Adipose tissue (tissue), 3 donors: ENCODE data around the gene MPC2. TPM values are rescaled to one million over a fixed set of nuclear protein-coding genes. Genes with fewer than 3 reads are reported as not detected.
"Not testable (repeated sequence)": the region's sequence is repeated elsewhere in the genome, so short reads cannot be mapped to it uniquely, and the experiment has no call there.

Experiments
- H3K27ac ChIP-seq: one replicate; pipeline ENCODE4 v1.5.1; 2013; ENCODE audit warnings: low read depth, low read length
- WGBS, 3 donors: extraction: QIAGEN DNeasy Blood & Tissue Kit; methylation state at CpG; one replicate each; pipeline ENCODE4 v1.1.7; 2013; 5-methylcytosine and 5-hydroxymethylcytosine counted together
- polyA plus RNA-seq, 3 donors: library from polyadenylated mRNA; stranded (reverse); fragments of 200-250 nt; gene quantifications; one replicate each; pipeline ENCODE4 v1.2.3, GENCODE V29; 2013
- donor health status: healthy with polysubstance abuse.
- donor health status: Bipolar disorder and iron deficiency.
- donor health status: healthy.

The MPC2 gene
- polyA plus RNA-seq, 3 donors: 35.7 to 76.4 (median 70.7) TPM

DNA sequence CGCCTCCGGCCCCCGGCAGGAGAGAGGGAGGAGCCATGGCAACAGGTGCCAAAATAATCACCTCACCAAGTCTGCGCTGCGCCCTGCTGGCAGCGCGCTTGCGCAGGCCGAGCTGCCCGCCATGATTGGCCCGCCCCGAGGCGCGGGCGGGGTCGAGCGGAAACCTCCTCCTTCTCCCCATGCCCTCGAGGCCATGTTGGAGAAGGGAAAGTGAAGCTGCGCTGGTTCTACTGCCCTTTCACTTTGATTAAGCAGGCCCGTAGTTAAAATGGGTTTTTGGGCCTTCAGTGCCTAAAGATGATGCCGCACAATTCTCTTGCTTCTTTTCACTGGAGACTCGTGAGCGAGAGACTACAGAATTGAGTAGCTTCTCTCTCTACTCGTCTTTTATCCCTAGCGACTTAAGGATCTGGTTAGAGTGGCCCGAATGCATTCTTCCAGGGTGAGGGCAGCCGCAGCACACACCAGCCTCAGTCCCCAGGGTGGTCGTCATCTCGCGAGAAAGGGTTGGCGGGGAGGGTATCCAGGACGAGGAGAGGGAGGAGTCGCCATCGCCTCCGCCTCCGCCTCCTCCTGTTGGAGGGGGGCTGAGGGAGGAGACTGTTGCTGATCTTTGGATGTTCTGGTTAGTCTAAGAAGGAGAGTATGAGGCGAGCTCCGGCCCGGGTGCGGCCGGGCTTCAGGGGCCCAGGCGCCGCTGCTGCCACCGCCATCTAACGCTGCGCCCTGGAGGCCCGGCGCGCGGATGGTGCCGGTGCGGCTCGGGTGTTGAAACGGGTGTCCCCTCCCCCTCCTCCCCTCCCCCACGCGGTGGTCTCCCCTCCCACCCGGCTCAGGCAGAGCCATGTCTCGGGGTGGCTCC lies 573 bp downstream of the MPC2 start, which contains the start of gene DCAF6:
DCAF6 (plus strand) TSS at position 616 of the 862 bp plus-strand sequence; CDS start at position 845, 229 bp downstream.
- WGBS, 3 donors: 0 to 1% (median 0%) methylated on average over 40 to 58 of the region's 58 CpGs
- peak within 1 kb of the TSS; percentile 81 for H3K27ac ChIP-seq

DNA sequence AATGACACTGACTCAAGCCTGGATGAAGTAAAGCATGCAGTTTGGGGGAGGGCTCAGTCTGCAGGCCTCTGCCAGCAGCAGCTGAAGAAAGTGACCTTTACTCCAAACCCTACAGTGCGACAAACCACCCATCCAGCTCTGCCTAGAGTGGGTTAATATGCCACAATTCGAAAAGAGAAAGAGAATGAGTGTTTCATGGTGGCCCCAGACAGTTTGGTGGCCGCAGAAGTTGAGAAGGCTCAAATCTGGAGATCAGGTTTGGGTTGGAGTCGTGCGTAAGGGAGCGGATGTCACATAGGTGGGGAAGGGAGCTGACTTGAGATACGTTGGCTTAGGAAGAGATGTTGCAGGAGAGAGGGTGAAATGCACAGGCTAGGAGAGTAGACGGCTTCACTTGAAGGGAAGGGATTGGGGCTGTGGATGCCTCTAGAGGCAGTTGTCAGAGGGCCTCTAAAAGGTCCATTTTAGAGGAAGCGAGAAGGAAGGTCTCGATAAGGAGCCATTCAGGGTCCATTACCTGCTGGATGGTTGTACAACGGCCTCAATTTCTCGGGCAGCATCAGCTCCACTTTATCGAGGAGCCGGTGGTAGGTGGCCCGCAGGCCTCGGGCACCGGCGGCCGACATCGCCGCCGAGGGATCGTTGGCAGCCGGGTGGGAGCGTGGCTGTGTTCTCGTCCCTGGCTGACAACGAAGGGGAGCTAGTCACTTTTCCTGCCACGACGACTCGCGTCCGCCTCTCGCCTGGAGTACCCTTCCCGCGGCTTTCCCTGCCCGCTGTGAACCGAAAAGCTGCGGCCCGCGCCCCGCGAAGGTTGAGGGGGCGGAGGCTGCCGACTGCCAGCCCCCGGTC lies 1.4 kb downstream of the MPC2 start:
- WGBS, 3 donors: 0 to 1% (median 0%) methylated on average over 28 to 45 of the region's 45 CpGs
- peak overlapping the region; percentile 71 for H3K27ac ChIP-seq

DNA sequence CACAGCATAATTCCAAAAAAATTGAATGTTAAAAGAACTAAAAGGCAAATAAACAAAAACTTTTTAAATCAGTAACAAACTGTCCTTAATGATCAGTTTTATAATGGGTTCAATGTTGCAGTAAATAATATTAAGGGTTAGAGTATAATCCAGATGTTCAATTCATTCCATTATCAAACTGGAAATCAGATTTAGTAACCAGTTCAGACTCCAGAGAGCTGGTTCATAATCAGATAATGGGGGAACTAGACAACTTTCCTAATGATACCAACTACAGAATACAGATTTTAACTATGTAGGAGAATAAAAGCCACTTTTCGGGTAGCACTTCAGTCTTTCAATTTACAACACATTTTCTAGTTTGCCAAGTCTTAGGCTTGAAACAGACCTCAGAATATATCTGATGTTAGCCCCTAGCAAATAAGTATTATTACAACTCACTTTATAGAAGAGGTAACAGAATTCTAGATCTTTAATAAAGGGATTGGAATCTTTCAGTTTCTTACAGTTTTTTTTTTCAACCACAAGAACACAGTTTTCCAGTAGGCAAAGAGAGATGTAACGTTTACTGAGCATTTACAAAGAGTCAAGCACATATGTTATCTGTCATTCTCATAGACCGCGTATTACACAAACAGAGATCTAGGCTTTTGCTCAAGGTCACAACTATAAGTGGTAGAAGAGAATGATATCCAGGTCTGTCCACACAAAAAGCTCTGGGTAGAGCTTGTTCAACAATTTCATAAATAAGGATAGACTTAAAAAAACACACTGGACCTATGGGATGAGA lies 2.3 kb downstream of the MPC2 start:
- 4 to 25% (median 22%) methylated on average over 4 of the region's 4 CpGs for WGBS, 3 donors
- no peak overlapping the region for H3K27ac ChIP-seq

DNA sequence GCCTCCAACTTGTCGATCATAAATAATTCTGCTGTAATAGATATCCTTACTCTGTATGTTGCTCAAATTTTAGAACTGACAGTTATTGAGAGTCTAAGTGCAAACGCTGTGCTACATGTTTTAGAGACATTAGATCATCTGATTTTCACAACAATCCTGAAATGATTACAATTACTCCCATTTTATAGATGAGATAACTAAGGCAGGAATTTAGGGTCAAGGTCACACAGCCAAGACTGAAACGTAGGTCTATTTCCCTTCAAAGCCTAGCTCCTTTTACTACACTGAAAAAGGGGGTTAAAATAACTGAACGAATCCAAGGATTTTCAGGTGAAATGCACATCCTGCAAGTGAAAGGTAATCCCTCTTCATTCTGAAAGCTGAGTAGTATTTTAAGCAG lies 3.1 kb downstream of the MPC2 start:
- H3K27ac ChIP-seq: no peak overlapping the region
- WGBS, 3 donors: 44 to 72% (median 66%) methylated on average over 4 of the region's 4 CpGs

DNA sequence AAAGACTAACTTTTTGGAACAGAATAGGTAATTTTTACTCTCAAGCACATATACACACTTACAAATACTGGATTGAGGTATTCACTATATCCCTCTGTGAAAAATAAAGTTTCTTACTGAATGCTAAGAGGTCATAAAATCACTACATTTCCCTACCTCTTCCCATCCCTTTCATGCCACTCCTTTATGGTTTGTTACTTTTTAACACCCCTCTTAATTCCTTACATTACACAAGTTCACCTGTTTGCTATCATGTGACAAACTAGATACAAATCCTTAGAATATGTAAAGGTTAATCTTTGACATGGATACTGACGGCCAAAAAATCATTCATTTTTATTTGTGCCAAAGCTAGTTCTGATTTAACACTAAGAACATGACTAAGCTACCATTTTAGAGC lies 7.1 kb downstream of the MPC2 start:
- H3K27ac ChIP-seq: no peak overlapping the region
- 40 to 83% (median 71%) methylated on average over 1 of the region's 1 CpG for WGBS, 3 donors

DNA sequence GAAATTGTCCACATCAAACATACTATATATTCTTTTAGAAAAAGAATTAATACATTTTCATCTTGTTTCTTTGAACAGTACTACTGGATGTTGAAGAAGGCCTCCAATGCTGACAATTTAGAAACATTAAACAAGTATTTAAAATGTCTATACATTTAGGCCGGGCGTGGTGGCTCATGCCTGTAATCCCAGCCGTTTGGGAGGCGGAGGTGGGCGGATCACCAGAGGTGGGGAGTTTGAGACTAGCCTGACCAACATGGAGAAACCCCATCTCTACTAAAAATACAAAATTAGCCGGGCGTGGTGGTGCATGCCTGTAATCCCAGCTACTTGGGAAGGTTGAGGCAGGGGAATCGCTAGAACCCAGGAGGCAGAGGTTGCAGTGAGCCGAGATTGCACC lies 8.0 kb downstream of the MPC2 start:
- H3K27ac ChIP-seq: not testable (repeated sequence)
- 92 to 96% (median 92%) methylated on average over 9 of the region's 9 CpGs for WGBS, 3 donors

DNA sequence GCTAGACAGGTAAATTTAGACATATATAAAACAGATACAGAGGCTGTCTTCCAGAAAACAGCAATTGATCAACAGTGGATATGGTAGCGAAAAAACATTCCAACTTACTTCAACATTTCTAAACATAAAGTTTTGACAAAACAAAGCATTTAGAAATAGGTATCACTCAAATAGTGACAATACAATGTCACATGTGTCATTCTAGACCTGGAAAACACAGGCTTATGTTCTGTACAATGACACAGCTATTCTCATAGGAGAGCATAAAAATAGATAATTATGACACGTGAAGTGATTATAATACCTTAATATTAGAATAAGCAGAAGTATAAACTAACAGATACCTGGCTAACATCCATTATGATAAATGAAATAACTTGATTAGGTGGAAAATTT lies 8.4 kb downstream of the MPC2 start:
- no peak overlapping the region for H3K27ac ChIP-seq
- WGBS, 3 donors: 76 to 93% (median 89%) methylated on average over 2 of the region's 2 CpGs

DNA sequence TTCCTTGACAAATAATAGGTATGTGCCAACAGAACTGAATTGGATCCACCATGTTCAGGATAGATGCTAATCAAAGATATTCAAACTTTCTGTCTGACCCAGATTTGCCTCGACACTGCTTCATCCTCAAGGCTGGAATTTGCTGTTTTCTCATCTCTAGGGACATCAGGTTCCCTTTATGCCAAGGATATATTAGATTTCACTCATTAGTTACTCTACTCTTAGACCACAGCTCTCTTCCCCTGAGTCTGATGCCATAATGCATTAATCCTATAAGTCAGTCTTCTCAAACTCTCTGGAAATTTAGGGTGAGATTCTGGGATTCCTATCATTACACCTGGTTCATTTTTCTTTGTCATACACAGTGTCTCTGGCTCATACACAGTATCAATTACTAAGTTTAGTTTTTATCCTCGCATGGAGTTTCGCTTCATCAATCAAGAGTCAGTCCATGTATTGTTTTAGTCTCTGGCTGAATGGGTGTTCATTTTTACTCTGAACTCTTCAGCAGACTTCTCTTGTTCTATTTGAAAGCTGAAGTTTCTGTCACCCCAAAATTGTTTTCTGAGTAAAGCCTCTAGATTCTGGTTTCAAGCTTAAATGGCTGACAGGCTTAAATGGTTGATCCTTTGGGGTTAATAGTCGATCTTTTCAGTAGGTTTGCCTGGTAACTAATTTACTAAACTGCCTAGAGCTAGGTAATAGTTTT lies 9.7 kb downstream of the MPC2 start:
- H3K27ac ChIP-seq: no peak overlapping the region

DNA sequence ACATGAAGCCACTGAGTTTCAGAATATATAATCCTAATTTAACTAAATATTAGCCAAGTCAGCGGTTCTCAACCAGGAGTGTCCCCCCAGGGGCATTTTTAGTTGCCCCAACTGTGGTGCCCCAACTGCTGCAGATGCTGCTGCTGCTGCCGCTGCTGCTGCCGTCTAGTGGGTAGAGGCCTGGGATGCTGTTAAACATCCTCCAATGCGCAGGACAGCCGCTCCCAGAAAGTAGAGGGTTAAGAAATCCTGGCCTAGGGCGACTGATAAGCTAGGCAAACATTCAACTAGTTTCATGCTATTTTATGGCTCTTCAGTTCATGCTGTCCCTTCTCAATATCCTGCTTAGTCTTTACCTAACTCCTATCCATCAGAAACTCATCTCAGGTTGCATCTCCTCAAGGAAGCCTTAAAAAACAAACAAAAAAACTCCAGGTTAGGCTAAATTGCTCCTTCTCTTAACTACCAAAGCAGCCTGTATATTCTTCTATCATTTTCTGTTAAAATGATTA lies 10.3 kb downstream of the MPC2 start:
- 56 to 93% (median 89%) methylated on average over 6 of the region's 6 CpGs for WGBS, 3 donors

More for the DNA sequence above, 9.7 kb downstream of the MPC2 start:
- WGBS, 3 donors: 55 to 84% (median 81%) methylated on average over 4 of the region's 4 CpGs

DNA sequence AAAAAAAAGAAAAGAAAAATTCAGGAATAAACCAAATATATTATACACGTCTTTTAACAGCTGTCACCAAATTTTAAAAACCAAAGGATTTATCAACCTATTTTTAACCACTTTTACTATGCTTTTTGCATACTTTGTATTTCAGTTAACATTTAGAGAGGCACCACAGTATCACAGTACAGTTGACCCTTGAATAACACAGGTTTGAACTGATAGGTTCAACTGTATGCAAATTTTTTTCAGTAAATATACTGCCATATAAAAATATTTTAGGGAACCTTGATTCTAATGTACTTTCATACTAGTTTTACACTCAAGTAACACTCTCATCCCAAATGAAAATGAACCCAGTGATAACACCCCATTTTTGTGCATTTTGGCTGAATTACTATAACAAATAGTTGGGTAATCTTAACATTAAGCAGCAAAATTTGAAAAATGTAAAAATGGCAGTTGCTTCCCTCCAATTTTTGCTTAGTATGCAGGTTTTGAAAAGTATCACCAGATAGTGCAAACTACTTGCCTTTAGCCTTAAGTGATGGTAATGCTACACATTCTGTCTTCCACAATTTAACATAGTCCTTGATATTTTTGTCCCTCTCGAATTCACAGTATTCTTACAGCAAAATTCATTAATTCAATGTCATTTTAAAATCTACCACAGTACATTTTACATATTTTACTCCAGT lies 12.2 kb downstream of the MPC2 start:
- WGBS, 3 donors: 87 to 91% (median 89%) methylated on average over 2 of the region's 2 CpGs

More for the DNA sequence above, 10.3 kb downstream of the MPC2 start:
- H3K27ac ChIP-seq: no peak overlapping the region

DNA sequence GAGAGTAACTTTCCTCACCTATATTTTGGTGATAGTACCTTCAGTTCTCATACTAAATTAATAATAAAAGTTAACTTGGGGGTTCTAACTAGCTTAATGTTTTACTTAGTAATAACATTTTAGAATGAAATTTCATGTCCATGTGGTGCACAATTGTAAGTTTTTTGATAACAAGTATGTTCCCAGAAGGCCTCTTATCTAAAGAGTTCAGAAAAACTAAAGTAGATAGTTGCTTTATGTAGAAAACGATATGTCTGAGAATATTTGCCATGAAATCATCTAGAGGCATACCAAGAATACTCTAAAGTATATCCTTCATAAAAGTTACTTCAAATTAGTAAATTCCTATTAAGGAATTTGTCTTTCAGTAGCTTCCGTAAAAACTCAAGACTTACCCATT lies 12.8 kb downstream of the MPC2 start:
- WGBS, 3 donors: 60 to 95% (median 90%) methylated on average over 2 of the region's 2 CpGs
- H3K27ac ChIP-seq: no peak overlapping the region

More for the DNA sequence above, 12.2 kb downstream of the MPC2 start:
- H3K27ac ChIP-seq: no peak overlapping the region

DNA sequence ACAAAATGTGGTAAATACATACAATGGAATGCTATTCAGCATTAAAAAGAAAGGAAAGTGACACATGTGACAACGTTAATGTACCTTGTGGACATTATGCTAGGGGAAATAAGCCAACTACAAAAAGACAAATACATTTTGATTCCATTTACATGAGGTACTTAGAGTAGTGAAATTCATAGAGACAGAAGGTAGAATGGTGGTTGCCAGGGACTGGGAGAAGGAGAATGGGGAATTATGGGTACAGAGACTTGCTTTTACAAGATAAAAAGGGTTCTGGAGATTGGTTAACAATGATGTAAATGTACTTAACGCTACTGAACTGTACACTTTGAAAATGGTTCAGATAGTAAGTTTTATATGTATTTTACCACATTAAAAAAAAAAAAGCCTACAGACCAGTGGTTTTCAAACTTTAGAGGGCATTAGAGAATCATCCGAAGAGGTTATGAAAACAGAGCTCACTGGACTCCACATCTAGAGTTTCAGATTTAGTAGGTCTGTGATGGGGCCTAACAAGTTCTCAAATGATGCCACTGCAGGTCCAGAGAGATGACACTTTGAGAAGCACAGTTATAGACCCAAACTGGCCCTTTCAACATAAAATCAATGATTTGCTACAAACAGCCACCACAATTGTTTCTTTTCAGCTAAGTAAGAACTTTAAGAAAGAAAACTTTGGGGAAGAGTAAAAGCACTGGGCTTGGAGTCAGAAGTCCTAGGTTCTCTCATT lies 13.4 kb downstream of the MPC2 start:
- WGBS, 3 donors: 85 to 94% (median 90%) methylated on average over 3 of the region's 3 CpGs
- no peak overlapping the region for H3K27ac ChIP-seq

DNA sequence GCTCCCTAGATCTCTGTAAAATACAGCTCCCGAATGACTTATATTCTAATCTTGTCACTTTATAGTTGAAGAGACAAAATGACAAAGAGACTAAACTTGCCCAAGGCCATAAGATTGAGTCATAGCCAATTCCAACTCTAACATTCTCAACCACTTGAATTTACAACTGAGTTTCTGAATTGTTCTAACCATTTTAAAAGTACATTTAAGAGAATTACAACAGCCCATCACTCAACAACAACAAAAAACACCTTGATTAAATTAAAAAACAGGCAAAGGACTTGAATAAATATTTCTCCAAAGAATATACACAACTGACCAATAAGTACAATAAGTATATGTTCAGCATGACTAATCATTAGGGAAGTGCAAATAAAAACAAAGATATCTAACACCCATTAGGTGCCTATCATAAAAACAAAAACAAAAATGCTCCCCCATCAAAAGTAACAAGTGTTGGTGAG lies 14.2 kb downstream of the MPC2 start:
- no peak overlapping the region for H3K27ac ChIP-seq
- 26 to 91% (median 78%) methylated on average over 1 of the region's 1 CpG for WGBS, 3 donors

DNA sequence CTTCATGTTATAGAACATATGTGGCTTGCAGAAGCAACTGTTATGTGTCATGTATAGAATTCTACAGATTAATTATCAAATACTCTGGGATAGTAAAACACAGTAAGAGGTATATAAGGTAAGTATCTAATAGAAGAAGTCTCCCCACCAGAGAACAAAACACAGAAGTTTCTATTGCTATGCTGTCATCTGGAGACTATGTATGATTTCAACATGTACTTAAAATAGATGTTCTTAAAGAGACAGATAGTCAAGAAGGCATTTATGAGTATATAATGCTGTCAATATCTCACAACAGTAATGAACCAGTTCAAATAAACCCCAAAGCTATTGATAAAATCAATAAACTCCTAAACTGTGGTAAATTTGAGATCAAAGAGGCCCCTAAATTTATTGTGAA lies 14.8 kb downstream of the MPC2 start:
- H3K27ac ChIP-seq: no peak overlapping the region

DNA sequence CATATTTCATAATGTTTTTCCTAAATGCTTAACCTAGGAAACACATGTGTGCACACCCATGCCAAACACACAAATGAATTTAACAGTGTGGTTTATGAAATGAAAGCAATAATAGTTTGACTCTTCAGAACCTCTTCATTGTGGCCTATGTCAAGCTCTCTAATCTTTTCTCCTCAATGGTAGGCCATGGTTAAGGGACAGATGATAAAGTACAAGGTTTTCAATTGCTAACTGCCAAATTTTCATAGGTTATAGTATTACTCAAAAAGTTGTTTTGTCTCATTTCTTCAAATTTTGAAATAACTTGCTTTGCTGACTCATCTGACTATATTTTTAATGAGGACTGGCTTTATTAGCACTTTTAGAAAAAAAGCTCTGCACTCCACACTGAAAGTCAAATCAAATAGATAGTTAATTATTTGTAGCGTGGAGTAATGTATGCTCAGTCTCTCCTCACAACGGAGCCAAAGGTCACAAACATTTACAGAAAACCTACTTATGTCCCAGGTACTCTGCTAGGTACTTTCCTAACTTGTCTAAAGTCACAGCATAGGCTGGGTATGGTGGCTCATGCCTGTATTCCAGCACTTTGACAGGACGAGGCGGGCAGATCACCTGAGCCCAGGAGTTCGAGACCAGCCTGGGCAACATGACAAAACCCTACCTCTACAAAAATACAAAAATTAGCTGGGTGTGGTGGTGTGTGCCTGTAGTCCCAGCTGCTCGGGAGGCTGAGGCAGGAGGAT lies 19.9 kb downstream of the MPC2 start:
- no peak overlapping the region for H3K27ac ChIP-seq
- 66 to 97% (median 95%) methylated on average over 6 of the region's 6 CpGs for WGBS, 3 donors

DNA sequence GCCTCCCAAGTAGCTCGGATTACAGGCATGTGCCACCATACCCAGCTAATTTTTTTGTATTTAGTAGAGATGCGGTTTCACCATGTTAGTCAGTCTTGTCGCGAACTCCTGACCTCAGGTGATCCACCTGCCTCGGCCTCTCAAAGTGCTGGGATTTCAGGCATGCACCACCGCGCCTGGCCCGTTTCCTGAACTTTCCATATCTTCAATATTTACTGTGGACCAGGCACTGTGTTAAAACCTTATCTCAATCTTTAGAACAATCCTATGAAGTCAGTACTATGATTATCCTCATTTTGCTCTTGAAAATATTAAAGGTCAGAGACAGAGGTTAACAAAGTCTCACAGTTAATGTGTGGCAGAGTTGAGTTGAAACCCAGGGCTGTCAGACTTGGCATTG lies 21.3 kb downstream of the MPC2 start:
- H3K27ac ChIP-seq: no peak overlapping the region
- 57 to 98% (median 95%) methylated on average over 8 of the region's 8 CpGs for WGBS, 3 donors
